Adrenal gland (tissue), 12 donors: ENCODE data around the gene KHDC1L. TPM values are rescaled to one million over a fixed set of nuclear protein-coding genes. Genes with fewer than 3 reads are reported as not detected.

Experiments used
- DNase-seq, 7 donors: peaks; one replicate each; pipeline ENCODE4 v3.0.0-alpha.2; 2019 to 2020
- H3K27ac ChIP-seq, 5 donors: fragments of 200-600 bp; sonication (generic) in 4 of 5; 1 replicate in 3 of 5; 2 replicates in 2 of 5; pipeline versions ENCODE4 v1.5.1 to v1.8.0; 2016 to 2020; ENCODE audit warnings: mild to moderate bottlenecking in 1 of 5
- H3K27me3 ChIP-seq: fragments of 200-600 bp; 2 replicates; pipeline ENCODE4 v1.8.0; 2021
- H3K36me3 ChIP-seq, 2 donors: fragments of 200-600 bp; replicated peaks in 1 of 2; 1 replicate in 1 of 2; 2 replicates in 1 of 2; pipeline versions ENCODE4 v1.5.1 to v1.8.0; 2018 to 2022
- H3K4me1 ChIP-seq, 2 donors: fragments of 200-600 bp; replicated peaks in 1 of 2; 1 replicate in 1 of 2; 2 replicates in 1 of 2; pipeline versions ENCODE4 v1.5.1 to v1.8.0; 2018 to 2021
- H3K4me3 ChIP-seq, 4 donors: fragments of 200-600 bp; sonication (generic) in 3 of 4; one replicate each; pipeline ENCODE4 v1.5.1; 2016 to 2018
- H3K9me3 ChIP-seq, 3 donors: fragments of 200-600 bp; sonication (generic) in 1 of 3; replicated peaks in 1 of 3; 1 replicate in 2 of 3; 2 replicates in 1 of 3; pipeline versions ENCODE4 v1.5.1 to v1.8.0; 2016 to 2021
- POLR2A ChIP-seq, 2 donors: fragments of 450-650 bp; IDR thresholded peaks; one replicate each; pipeline ENCODE4 v1.6.1; 2017; ENCODE audit warnings: antibody characterized with exemption in 2 of 2, mild to moderate bottlenecking in 2 of 2, moderate library complexity in 1 of 2
- WGBS, 4 donors: extraction: QIAGEN DNeasy Blood & Tissue Kit in 2 of 4; methylation state at CpG; one replicate each; pipeline versions ENCODE4 v1.1.5 to v1.1.7; 2013 to 2017; 5-methylcytosine and 5-hydroxymethylcytosine counted together
- intact Hi-C, 2 donors: fragments of 100-400 bp; cut with DNase I; formaldehyde crosslinking; loops; one replicate each; pipeline versions ENCODE4 v1.14.1 to v1.15.0; 2022 to 2023
- polyA plus RNA-seq, 3 donors: library from polyadenylated mRNA; stranded (reverse); fragments of 200-250 nt in 2 of 3; fragments of 350-450 nt in 1 of 3; fragmentation: Illumina TruSeq in 1 of 3; extraction: RNeasy Lipid Tissue Mini Kit (QIAGEN cat#74804) in 1 of 3; gene quantifications; one replicate each; pipeline ENCODE4 v1.2.3, GENCODE V29; 2013 to 2014
- total RNA-seq, 9 donors: library from RNA; depleted of rRNA in 4 of 9; stranded (reverse); fragments of >200 nt in 4 of 9; fragments of 120-200 nt in 1 of 9; fragmentation: NEBNext Ultra II Directional in 1 of 9; extraction: Animal tissue kit (Norgen Biotek cat#: 25700) in 1 of 9; gene quantifications; one replicate each; pipeline versions ENCODE4 v1.1.0 to v1.2.4, GENCODE V29; 2013 to 2023
- TF ChIP-seq, protein P1 (sequence below), 6 experiments: fragments of 450-650 bp in 4 of 6; fragments of 200-600 bp in 2 of 6; sonication (generic) in 1 of 6; IDR thresholded peaks; 1 replicate in 5 of 6; 2 replicates in 1 of 6; pipeline versions ENCODE4 v1.5.1 to v1.8.0; 2016 to 2021; ENCODE audit warnings: antibody characterized with exemption in 6 of 6, mild to moderate bottlenecking in 2 of 6, moderate library complexity in 1 of 6
- donor health status: healthy with polysubstance abuse.
- donor health status: Bipolar disorder and iron deficiency.
- donor health status: DM: yes; HTN: yes; CAD: no.
- donor health status: DM: no; HTN: no; CAD: no.
- donor health status: DM: no; HTN: no; CAD: no.
- donor health status: DM: yes; HTN: yes; CAD: no.

KHDC1L gene
- total and polyA plus RNA-seq, 12 donors: not detected

GRCh38 chr6:73204252-73204651, 21.0 kb downstream of the KHDC1L start:
- H3K27me3 ChIP-seq: no peaks in the 10 kb centered on the region

DNA sequence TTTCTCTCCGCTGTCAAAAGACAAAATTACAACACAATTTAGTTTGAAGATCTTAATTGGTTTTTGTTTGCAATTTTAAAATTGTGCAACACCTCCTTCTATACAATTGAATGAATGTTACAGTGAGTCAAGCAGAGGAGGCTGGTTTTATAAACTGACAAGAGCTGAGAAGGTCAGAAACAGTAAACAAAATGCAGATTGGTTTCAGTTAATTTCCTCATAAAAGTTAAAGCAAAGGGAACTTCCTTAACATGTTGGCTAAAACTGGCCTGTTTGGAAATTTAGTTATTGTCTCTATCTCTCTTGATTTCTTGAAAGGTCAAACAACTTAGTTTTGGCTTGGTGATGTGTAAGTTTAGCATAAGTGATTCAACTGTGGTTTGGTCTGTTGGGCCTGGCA, 22.2 kb downstream of the KHDC1L start:
- Histone ChIP-seq H3K27me3 (no peaks in the 10 kb centered on the region), H3K4me1 (no peaks in the 10 kb centered on the region), H3K4me3 (no peak overlapping the region), H3K36me3 (no peaks in the 10 kb centered on the region), H3K9me3 (no peaks in the 10 kb centered on the region), H3K27ac (no peak overlapping the region)
- TF ChIP-seq, protein P1, sequence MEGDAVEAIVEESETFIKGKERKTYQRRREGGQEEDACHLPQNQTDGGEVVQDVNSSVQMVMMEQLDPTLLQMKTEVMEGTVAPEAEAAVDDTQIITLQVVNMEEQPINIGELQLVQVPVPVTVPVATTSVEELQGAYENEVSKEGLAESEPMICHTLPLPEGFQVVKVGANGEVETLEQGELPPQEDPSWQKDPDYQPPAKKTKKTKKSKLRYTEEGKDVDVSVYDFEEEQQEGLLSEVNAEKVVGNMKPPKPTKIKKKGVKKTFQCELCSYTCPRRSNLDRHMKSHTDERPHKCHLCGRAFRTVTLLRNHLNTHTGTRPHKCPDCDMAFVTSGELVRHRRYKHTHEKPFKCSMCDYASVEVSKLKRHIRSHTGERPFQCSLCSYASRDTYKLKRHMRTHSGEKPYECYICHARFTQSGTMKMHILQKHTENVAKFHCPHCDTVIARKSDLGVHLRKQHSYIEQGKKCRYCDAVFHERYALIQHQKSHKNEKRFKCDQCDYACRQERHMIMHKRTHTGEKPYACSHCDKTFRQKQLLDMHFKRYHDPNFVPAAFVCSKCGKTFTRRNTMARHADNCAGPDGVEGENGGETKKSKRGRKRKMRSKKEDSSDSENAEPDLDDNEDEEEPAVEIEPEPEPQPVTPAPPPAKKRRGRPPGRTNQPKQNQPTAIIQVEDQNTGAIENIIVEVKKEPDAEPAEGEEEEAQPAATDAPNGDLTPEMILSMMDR (IDR thresholded peaks at IDR 0.05): no peak
- TF ChIP-seq POLR2A (IDR thresholded peaks at IDR 0.05): no peak
- WGBS, 4 donors: 89 to 92% (median 91%) methylated on average over 1 of the region's 1 CpG
- intact Hi-C loops: no loop called here
- DNase-seq: no peak

More at GRCh38 chr6:73204252-73204651, 21.0 kb downstream of the KHDC1L start:
- Histone ChIP-seq H3K9me3 (no peaks in the 10 kb centered on the region), H3K27ac (no peak overlapping the region), H3K4me3 (no peak overlapping the region), H3K4me1 (no peaks in the 10 kb centered on the region), H3K36me3 (no peaks in the 10 kb centered on the region)
- intact Hi-C loops: no loop called here
- TF ChIP-seq, protein P1 (IDR thresholded peaks at IDR 0.05): no peak
- no peak for TF ChIP-seq POLR2A (IDR thresholded peaks at IDR 0.05)
- no peak for DNase-seq
- WGBS, 4 donors: 72 to 79% (median 76%) methylated on average over 4 of the region's 4 CpGs

- 54 to 67% (median 59%) methylated on average over 4 of the region's 4 CpGs for WGBS, 4 donors
- no peak overlapping the region for H3K4me3 ChIP-seq
- no peak for DNase-seq
These were observed 24.6 kb downstream of the KHDC1L start for GRCh38 chr6:73200735-73201134.

GRCh38 chr6:73200247-73200646, 25.0 kb downstream of the KHDC1L start:
- Histone ChIP-seq H3K4me1 (no peaks in the 10 kb centered on the region), H3K27me3 (no peaks in the 10 kb centered on the region), H3K36me3 (no peaks in the 10 kb centered on the region), H3K9me3 (no peaks in the 10 kb centered on the region), H3K4me3 (no peak overlapping the region), H3K27ac (no peak overlapping the region)
- 62 to 79% (median 72%) methylated on average over 3 of the region's 3 CpGs for WGBS, 4 donors
- intact Hi-C loops: no loop called here
- no peak for DNase-seq
- TF ChIP-seq, protein P1 (IDR thresholded peaks at IDR 0.05): no peak
- TF ChIP-seq POLR2A (IDR thresholded peaks at IDR 0.05): no peak

More at GRCh38 chr6:73200735-73201134, 24.6 kb downstream of the KHDC1L start:
- Histone ChIP-seq H3K4me1 (no peaks in the 10 kb centered on the region), H3K36me3 (no peaks in the 10 kb centered on the region), H3K27me3 (no peaks in the 10 kb centered on the region), H3K27ac (no peak overlapping the region), H3K9me3 (no peaks in the 10 kb centered on the region)
- TF ChIP-seq, protein P1 (IDR thresholded peaks at IDR 0.05): no peak
- TF ChIP-seq POLR2A (IDR thresholded peaks at IDR 0.05): no peak
- intact Hi-C loops: no loop called here
